Endothelial cell (in vitro differentiated cells): ENCODE data around the gene OR2H2. TPM values are rescaled to one million over a fixed set of nuclear protein-coding genes. Genes with fewer than 3 reads are reported as not detected.
A peak's percentile ranks its signal among the peaks of the same experiment; 100 is the strongest.

ENCODE experiments used
- DNase-seq: peaks from one replicate; pipeline ENCODE4 v3.0.0; 2021; ENCODE audit warnings: low spot score
- H3K27ac Mint-ChIP-seq: one replicate; pipeline ENCODE4 v1.8.0; 2021; ENCODE audit warnings: mixed read lengths, inconsistent platforms; ENCODE audit not compliant: unreplicated experiment
- H3K27me3 Mint-ChIP-seq: one replicate; pipeline ENCODE4 v1.8.0; 2021; ENCODE audit warnings: mild to moderate bottlenecking, moderate library complexity, mixed read lengths, inconsistent platforms; ENCODE audit not compliant: unreplicated experiment
- H3K36me3 Mint-ChIP-seq: one replicate; pipeline ENCODE4 v1.8.0; 2021; ENCODE audit warnings: mild to moderate bottlenecking, low read depth, mixed read lengths, inconsistent platforms; ENCODE audit not compliant: unreplicated experiment
- H3K4me1 Mint-ChIP-seq: one replicate; pipeline ENCODE4 v1.8.0; 2021; ENCODE audit warnings: mild to moderate bottlenecking, mixed read lengths, inconsistent platforms; ENCODE audit not compliant: unreplicated experiment
- H3K4me3 Mint-ChIP-seq: one replicate; pipeline ENCODE4 v1.8.0; 2021; ENCODE audit warnings: mild to moderate bottlenecking, mixed read lengths, inconsistent platforms; ENCODE audit not compliant: unreplicated experiment
- H3K9me3 Mint-ChIP-seq: one replicate; pipeline ENCODE4 v1.8.0; 2021; ENCODE audit warnings: mixed read lengths, inconsistent platforms; ENCODE audit not compliant: unreplicated experiment
- total RNA-seq: library from RNA; stranded (reverse); fragmentation: NEBNext Ultra II Directional; extraction: Animal tissue kit (Norgen Biotek cat#: 25700); gene quantifications from one replicate; pipeline ENCODE4 v1.2.1, GENCODE V29; 2021; ENCODE audit not compliant: unreplicated experiment
- TF ChIP-seq, protein P1 (sequence below): fragments of 200-600 bp; sonication (generic); IDR thresholded peaks from one replicate; pipeline ENCODE4 v1.5.0; 2021; ENCODE audit warnings: antibody characterized with exemption; ENCODE audit not compliant: unreplicated experiment

OR2H2 gene
- total RNA-seq, 1 donor from 2014 or later = not detected

DNA sequence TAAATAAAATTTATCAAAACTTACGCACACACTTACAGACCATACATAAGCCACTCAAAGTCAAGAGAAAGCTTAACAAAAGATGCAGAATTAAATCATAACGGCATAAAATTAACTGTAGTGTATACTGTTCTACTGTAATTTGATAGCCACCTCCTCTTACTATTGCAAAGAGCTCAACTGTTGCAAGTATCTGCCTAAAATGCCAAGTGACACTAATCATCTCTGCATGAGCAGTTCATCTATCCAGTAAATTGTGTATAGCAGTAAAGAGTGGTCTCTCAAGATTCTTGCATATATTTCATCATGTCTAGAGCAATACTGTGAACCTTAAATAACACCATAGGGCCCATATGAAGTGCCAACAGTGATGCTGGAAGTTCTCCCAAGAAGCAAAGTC, 12.3 kb downstream of the OR2H2 start:
- H3K4me3 Mint-ChIP-seq = no peak overlapping the region
- no peak for DNase-seq
- H3K36me3 Mint-ChIP-seq = peaks cover 11% of the 10 kb centered on the region
- no peak overlapping the region for H3K27ac Mint-ChIP-seq
- peaks cover 22% of the 10 kb centered on the region for H3K4me1 Mint-ChIP-seq
- TF ChIP-seq, protein P1, sequence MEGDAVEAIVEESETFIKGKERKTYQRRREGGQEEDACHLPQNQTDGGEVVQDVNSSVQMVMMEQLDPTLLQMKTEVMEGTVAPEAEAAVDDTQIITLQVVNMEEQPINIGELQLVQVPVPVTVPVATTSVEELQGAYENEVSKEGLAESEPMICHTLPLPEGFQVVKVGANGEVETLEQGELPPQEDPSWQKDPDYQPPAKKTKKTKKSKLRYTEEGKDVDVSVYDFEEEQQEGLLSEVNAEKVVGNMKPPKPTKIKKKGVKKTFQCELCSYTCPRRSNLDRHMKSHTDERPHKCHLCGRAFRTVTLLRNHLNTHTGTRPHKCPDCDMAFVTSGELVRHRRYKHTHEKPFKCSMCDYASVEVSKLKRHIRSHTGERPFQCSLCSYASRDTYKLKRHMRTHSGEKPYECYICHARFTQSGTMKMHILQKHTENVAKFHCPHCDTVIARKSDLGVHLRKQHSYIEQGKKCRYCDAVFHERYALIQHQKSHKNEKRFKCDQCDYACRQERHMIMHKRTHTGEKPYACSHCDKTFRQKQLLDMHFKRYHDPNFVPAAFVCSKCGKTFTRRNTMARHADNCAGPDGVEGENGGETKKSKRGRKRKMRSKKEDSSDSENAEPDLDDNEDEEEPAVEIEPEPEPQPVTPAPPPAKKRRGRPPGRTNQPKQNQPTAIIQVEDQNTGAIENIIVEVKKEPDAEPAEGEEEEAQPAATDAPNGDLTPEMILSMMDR = no peak
- H3K27me3 Mint-ChIP-seq = peaks cover 4% of the 10 kb centered on the region
- H3K9me3 Mint-ChIP-seq = no peaks in the 10 kb centered on the region

- peaks cover 21% of the 10 kb centered on the region for H3K36me3 Mint-ChIP-seq
- no peaks in the 10 kb centered on the region for H3K9me3 Mint-ChIP-seq
- H3K27ac Mint-ChIP-seq = no peak overlapping the region
- TF ChIP-seq, protein P1 = no peak
- DNase-seq = no peak
- peaks cover 24% of the 10 kb centered on the region for H3K4me1 Mint-ChIP-seq
- no peak overlapping the region for H3K4me3 Mint-ChIP-seq
- peaks cover 8% of the 10 kb centered on the region for H3K27me3 Mint-ChIP-seq
These were observed 13.3 kb downstream of the OR2H2 start for GRCh38 chr6:29598172-29598747.

DNA sequence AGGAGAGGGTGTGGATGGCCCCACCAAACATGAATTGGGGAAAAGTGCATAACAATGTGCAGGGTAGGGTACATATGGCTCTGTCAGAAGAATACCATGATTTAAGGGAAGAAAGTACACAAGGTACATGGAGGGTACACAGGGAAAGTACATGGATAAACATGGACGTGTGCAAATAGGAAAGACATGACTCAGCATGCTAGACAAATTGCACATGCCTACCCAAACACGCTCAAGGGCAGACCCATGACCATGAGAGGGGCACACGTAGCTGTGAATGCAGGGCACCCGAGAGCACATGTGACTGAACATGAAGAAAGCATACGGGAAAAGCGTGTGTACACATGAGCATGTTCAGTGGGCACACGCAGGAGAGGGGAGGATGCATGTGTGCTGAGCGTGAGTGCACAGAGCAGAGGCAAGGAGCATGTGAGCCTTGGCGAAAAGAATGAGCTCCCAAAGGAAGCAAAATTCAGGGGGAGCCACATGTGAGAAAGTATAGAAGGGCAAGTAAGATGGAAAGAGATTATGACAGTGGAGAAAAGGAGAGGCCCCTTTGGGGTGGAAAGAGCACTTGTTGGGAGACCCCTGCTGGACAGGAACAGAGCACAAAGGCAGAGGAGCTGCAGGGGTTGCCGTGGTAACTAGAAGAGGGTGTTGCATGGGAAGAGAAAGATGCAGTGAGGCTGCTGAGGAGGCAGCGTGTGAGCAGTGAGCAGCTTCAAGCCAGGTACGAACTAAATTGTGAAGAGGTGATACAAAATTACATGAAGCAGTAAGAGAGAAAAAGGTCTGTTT, 17.8 kb downstream of the OR2H2 start:
- Mint-ChIP-seq H3K36me3 (peaks cover 60% of the 10 kb centered on the region), H3K4me1 (peaks cover 45% of the 10 kb centered on the region), H3K9me3 (no peaks in the 10 kb centered on the region), H3K27me3 (peaks cover 15% of the 10 kb centered on the region), H3K27ac (peak overlapping the region; percentile 44), H3K4me3 (peak overlapping the region; percentile 47)
- peak; percentile 34 for DNase-seq
- TF ChIP-seq, protein P1 = no peak

- peaks cover 67% of the 10 kb centered on the region for H3K36me3 Mint-ChIP-seq
- H3K27ac Mint-ChIP-seq = peak overlapping the region; percentile 70
- DNase-seq = no peak
- peaks cover 17% of the 10 kb centered on the region for H3K27me3 Mint-ChIP-seq
- peak overlapping the region; percentile 26 for H3K4me3 Mint-ChIP-seq
- TF ChIP-seq, protein P1 = no peak
- H3K4me1 Mint-ChIP-seq = peaks cover 49% of the 10 kb centered on the region
- no peaks in the 10 kb centered on the region for H3K9me3 Mint-ChIP-seq
These were observed 18.5 kb downstream of the OR2H2 start for GRCh38 chr6:29603456-29603855.

GRCh38 chr6:29603930-29604329, 19.0 kb downstream of the OR2H2 start:
- Mint-ChIP-seq H3K36me3 (peaks cover 70% of the 10 kb centered on the region), H3K4me1 (peaks cover 50% of the 10 kb centered on the region), H3K4me3 (peak overlapping the region; percentile 26), H3K27me3 (peaks cover 17% of the 10 kb centered on the region), H3K9me3 (no peaks in the 10 kb centered on the region), H3K27ac (peak overlapping the region; percentile 70)
- no peak for DNase-seq
- TF ChIP-seq, protein P1 = no peak
